Prostate gland (tissue), 2 donors: ENCODE data around the gene PROSER1.

Experiments used
- CTCF ChIP-seq, 4 experiments: fragments of 200-600 bp in 2 of 4; fragments of 450-650 bp in 2 of 4; sonication (generic) in 2 of 4; IDR thresholded peaks; 1 replicate in 3 of 4; 2 replicates in 1 of 4; pipeline ENCODE4 v1.5.1; 2016 to 2019; ENCODE audit warnings: antibody characterized with exemption in 4 of 4, mild to moderate bottlenecking in 2 of 4, moderate library complexity in 2 of 4
- POLR2A ChIP-seq: fragments of 450-650 bp; IDR thresholded peaks from one replicate; pipeline ENCODE4 v1.6.1; 2016; ENCODE audit warnings: antibody characterized with exemption, mild to moderate bottlenecking

GRCh38 chr13:39035799-39036198 is 2.1 kb downstream of the PROSER1 start:
- TF ChIP-seq CTCF (IDR thresholded peaks at IDR 0.05) (no peak), POLR2A (no peak)
